GM23338 (cell line): Measurements from ENCODE around the gene KCNMA1. TPM values are rescaled to one million over a fixed set of nuclear protein-coding genes. Genes with fewer than 3 reads are reported as not detected.

Experiments
- ATAC-seq: fragments of 200-7000 bp; cut with Tn5 transposase; 3 replicates; pipeline ENCODE4 v1.9.1; 2020
- DNase-seq: peaks from one replicate; pipeline ENCODE4 v3.0.0-alpha.2; 2015; ENCODE audit warnings: low spot score
- H2AFZ ChIP-seq: fragments of 200-600 bp; sonication (generic); 2 replicates; pipeline ENCODE4 v1.8.0; 2016; ENCODE audit warnings: antibody characterized with exemption, mild to moderate bottlenecking, moderate library complexity
- H3F3A ChIP-seq: fragments of 200-600 bp; sonication (generic); replicated peaks from 2 replicates; pipeline ENCODE4 v1.8.0; 2017; ENCODE audit warnings: antibody characterized with exemption, mixed run types, low read depth
- H3K27ac ChIP-seq: fragments of 200-600 bp; sonication (generic); 2 replicates; pipeline ENCODE4 v1.6.1; 2016; ENCODE audit warnings: low read depth
- H3K27me3 ChIP-seq: fragments of 200-600 bp; sonication (generic); 2 replicates; pipeline ENCODE4 v1.8.0; 2016; ENCODE audit warnings: mild to moderate bottlenecking, mixed run types, moderate library complexity; ENCODE audit not compliant: insufficient read depth
- H3K36me3 ChIP-seq: fragments of 200-600 bp; sonication (generic); 2 replicates; pipeline ENCODE4 v1.8.0; 2016; ENCODE audit warnings: mild to moderate bottlenecking; ENCODE audit not compliant: insufficient read depth
- H3K4me1 ChIP-seq: fragments of 200-600 bp; sonication (generic); 2 replicates; pipeline ENCODE4 v1.8.0; 2016; ENCODE audit warnings: mild to moderate bottlenecking, moderate library complexity; ENCODE audit not compliant: insufficient read depth
- H3K4me2 ChIP-seq: fragments of 200-600 bp; sonication (generic); 2 replicates; pipeline ENCODE4 v1.7.1; 2017; ENCODE audit warnings: mixed run types
- H3K4me3 ChIP-seq: fragments of 200-600 bp; sonication (generic); 2 replicates; pipeline ENCODE4 v1.6.1; 2016; ENCODE audit warnings: mixed run types
- H3K79me2 ChIP-seq: fragments of 200-600 bp; sonication (generic); replicated peaks from 2 replicates; pipeline ENCODE4 v1.8.0; 2017; ENCODE audit warnings: mild to moderate bottlenecking; ENCODE audit not compliant: insufficient read depth
- H3K9me2 ChIP-seq: fragments of 200-600 bp; sonication (generic); 2 replicates; pipeline ENCODE4 v1.8.0; 2017; ENCODE audit not compliant: insufficient read depth
- H4K20me1 ChIP-seq: fragments of 200-600 bp; sonication (generic); replicated peaks from 2 replicates; pipeline ENCODE4 v1.8.0; 2017; ENCODE audit warnings: mild to moderate bottlenecking; ENCODE audit not compliant: insufficient read depth
- H3K27ac Mint-ChIP-seq: 2 replicates; pipeline ENCODE4 v1.8.0; 2020; ENCODE audit warnings: inconsistent platforms, mild to moderate bottlenecking, moderate library complexity, mixed read lengths
- H3K27me3 Mint-ChIP-seq: 3 replicates; pipeline ENCODE4 v1.8.0; 2022; ENCODE audit warnings: low read depth, mild to moderate bottlenecking, moderate library complexity, mixed read lengths, inconsistent platforms; ENCODE audit not compliant: insufficient read depth, poor library complexity
- H3K36me3 Mint-ChIP-seq: 3 replicates; pipeline ENCODE4 v1.8.0; 2021; ENCODE audit warnings: low read depth, mild to moderate bottlenecking, inconsistent platforms, moderate library complexity, mixed read lengths
- H3K4me1 Mint-ChIP-seq: 3 replicates; pipeline ENCODE4 v1.8.0; 2020; ENCODE audit warnings: mild to moderate bottlenecking, inconsistent platforms, mixed read lengths
- H3K4me3 Mint-ChIP-seq: 3 replicates; pipeline ENCODE4 v1.8.0; 2021; ENCODE audit warnings: moderate library complexity, mild to moderate bottlenecking, inconsistent platforms, mixed read lengths
- H3K9me3 Mint-ChIP-seq: 3 replicates; pipeline ENCODE4 v1.8.0; 2020; ENCODE audit warnings: moderate library complexity, mild to moderate bottlenecking, inconsistent platforms, mixed read lengths
- CREB1 ChIP-seq: fragments of 250-450 bp; sonication (Bioruptor Pico); IDR thresholded peaks from 2 replicates; pipeline ENCODE4 v1.5.0; 2020; ENCODE audit warnings: low read depth, mild to moderate bottlenecking, moderate library complexity
- EZH2 ChIP-seq: fragments of 200-600 bp; sonication (generic); IDR thresholded peaks from one replicate; pipeline ENCODE4 v1.8.0; 2017; ENCODE audit warnings: antibody characterized with exemption, mild to moderate bottlenecking, low read depth; ENCODE audit not compliant: unreplicated experiment
- EZH2phosphoT487 ChIP-seq: fragments of 200-600 bp; sonication (generic); IDR thresholded peaks from one replicate; pipeline ENCODE4 v1.8.1; 2018; ENCODE audit warnings: antibody characterized with exemption; ENCODE audit not compliant: unreplicated experiment
- JUNB ChIP-seq: IDR thresholded peaks from one replicate; pipeline ENCODE4 v1.6.1; 2016; ENCODE audit warnings: antibody characterized with exemption; ENCODE audit not compliant: unreplicated experiment
- NANOG ChIP-seq: IDR thresholded peaks from 2 replicates; pipeline ENCODE4 v1.6.1; 2016; ENCODE audit warnings: antibody characterized with exemption, borderline replicate concordance
- POLR2AphosphoS5 ChIP-seq: IDR thresholded peaks from 2 replicates; pipeline ENCODE4 v1.6.1; 2016; ENCODE audit warnings: antibody characterized with exemption, low read depth
- STAT1 ChIP-seq: IDR thresholded peaks from one replicate; pipeline ENCODE4 v1.6.1; 2016; ENCODE audit warnings: antibody characterized with exemption; ENCODE audit not compliant: unreplicated experiment
- ZNF114 ChIP-seq: fragments of 250-450 bp; sonication (Bioruptor Pico); IDR thresholded peaks from 2 replicates; pipeline ENCODE4 v1.5.0; 2020; ENCODE audit warnings: mild to moderate bottlenecking, moderate library complexity
- ZNF331 ChIP-seq: fragments of 250-450 bp; sonication (Bioruptor Pico); IDR thresholded peaks from 2 replicates; pipeline ENCODE4 v1.5.0; 2020; ENCODE audit warnings: low read depth, mild to moderate bottlenecking, moderate library complexity
- polyA plus RNA-seq: library from polyadenylated mRNA; unstranded; fragments of >200 nt; fragmentation: Nextera tagmentation; extraction: Ambion mirVana; gene quantifications from 2 replicates; pipeline ENCODE4 v1.2.1, GENCODE V29; 2016
- total RNA-seq: library from RNA; depleted of rRNA; stranded (reverse); fragments of >200 nt; shearing (Covaris generic); gene quantifications from 2 replicates; pipeline ENCODE4 v1.2.3, GENCODE V29; 2014
- TF ChIP-seq, protein P1 (sequence below): IDR thresholded peaks from 2 replicates; pipeline ENCODE4 v1.6.1; 2016; ENCODE audit warnings: antibody characterized with exemption
- TF ChIP-seq, protein P2 (sequence below), 2 experiments: fragments of 200-600 bp in 1 of 2; sonication (generic) in 1 of 2; conservative IDR thresholded peaks; 2 replicates each; pipeline versions ENCODE4 v1.5.1 to v1.6.1; 2016 to 2017; ENCODE audit warnings: antibody characterized with exemption in 2 of 2, low read depth in 2 of 2, mild to moderate bottlenecking in 2 of 2, moderate library complexity in 1 of 2
- TF ChIP-seq, protein P3 (sequence below): IDR thresholded peaks from one replicate; pipeline ENCODE4 v1.6.1; 2018; ENCODE audit warnings: antibody characterized with exemption; ENCODE audit not compliant: unreplicated experiment
- TF ChIP-seq, protein P4 (sequence below): fragments of 250-450 bp; sonication (Bioruptor Pico); IDR thresholded peaks from 2 replicates; pipeline ENCODE4 v1.5.0; 2020; ENCODE audit warnings: mild to moderate bottlenecking, moderate library complexity

The KCNMA1 gene
- total and polyA plus RNA-seq, 2 experiments from 2014 or later = 8.2 to 9.0 TPM

DNA sequence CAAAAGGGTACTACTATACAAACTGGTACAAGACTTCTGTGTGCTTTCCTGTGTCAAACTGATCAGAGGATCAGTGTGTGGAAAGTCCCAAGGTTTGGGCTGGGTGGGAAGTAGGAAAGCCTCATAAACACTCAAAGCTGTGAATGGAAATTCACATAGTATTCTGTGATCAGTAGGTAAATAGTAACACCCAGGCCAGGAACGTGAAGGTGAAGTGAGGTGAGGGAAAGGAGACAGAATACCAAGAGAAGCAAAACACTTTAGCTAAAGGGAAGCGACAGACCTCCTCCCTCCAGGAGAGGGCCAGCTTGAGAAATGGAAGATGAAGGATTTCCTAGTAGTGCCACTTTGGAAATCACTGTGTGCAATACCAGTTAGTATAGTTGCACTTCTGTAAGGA is 451.9 kb downstream of the KCNMA1 start:
- no peaks in the 10 kb centered on the region for H3K27me3 ChIP-seq
- peaks cover 6% of the 10 kb centered on the region; the same call in 1 of the 2 replicates for H3K4me1 ChIP-seq
- DNase-seq (no peak), ATAC-seq (peak; percentile 48)
- no peaks in the 10 kb centered on the region for H3K36me3 ChIP-seq
- H3K4me2 ChIP-seq = no peak overlapping the region
- Mint-ChIP-seq H3K9me3 (no peaks in the 10 kb centered on the region), H3K27ac (no peak overlapping the region; the same call in 1 of the 2 replicates), H3K27me3 (no peaks in the 10 kb centered on the region), H3K36me3 (no peaks in the 10 kb centered on the region), H3K4me3 (no peak overlapping the region), H3K4me1 (peaks cover 18% of the 10 kb centered on the region)
- H3K9me2 ChIP-seq = no peaks in the 10 kb centered on the region
- H2AFZ ChIP-seq = no peak overlapping the region
- no peak overlapping the region for H3K4me3 ChIP-seq
- H3F3A ChIP-seq = no peaks in the 10 kb centered on the region
- H3K79me2 ChIP-seq = no peaks in the 10 kb centered on the region
- H4K20me1 ChIP-seq = no peaks in the 10 kb centered on the region
- TF ChIP-seq, protein P1, sequence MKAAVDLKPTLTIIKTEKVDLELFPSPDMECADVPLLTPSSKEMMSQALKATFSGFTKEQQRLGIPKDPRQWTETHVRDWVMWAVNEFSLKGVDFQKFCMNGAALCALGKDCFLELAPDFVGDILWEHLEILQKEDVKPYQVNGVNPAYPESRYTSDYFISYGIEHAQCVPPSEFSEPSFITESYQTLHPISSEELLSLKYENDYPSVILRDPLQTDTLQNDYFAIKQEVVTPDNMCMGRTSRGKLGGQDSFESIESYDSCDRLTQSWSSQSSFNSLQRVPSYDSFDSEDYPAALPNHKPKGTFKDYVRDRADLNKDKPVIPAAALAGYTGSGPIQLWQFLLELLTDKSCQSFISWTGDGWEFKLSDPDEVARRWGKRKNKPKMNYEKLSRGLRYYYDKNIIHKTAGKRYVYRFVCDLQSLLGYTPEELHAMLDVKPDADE = no peak
- TF ChIP-seq, protein P2, sequence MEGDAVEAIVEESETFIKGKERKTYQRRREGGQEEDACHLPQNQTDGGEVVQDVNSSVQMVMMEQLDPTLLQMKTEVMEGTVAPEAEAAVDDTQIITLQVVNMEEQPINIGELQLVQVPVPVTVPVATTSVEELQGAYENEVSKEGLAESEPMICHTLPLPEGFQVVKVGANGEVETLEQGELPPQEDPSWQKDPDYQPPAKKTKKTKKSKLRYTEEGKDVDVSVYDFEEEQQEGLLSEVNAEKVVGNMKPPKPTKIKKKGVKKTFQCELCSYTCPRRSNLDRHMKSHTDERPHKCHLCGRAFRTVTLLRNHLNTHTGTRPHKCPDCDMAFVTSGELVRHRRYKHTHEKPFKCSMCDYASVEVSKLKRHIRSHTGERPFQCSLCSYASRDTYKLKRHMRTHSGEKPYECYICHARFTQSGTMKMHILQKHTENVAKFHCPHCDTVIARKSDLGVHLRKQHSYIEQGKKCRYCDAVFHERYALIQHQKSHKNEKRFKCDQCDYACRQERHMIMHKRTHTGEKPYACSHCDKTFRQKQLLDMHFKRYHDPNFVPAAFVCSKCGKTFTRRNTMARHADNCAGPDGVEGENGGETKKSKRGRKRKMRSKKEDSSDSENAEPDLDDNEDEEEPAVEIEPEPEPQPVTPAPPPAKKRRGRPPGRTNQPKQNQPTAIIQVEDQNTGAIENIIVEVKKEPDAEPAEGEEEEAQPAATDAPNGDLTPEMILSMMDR (conservative IDR thresholded peaks at IDR 0.05; ENCODE audit: low read depth in 2 of 2) = no peak
- TF ChIP-seq, protein P3, sequence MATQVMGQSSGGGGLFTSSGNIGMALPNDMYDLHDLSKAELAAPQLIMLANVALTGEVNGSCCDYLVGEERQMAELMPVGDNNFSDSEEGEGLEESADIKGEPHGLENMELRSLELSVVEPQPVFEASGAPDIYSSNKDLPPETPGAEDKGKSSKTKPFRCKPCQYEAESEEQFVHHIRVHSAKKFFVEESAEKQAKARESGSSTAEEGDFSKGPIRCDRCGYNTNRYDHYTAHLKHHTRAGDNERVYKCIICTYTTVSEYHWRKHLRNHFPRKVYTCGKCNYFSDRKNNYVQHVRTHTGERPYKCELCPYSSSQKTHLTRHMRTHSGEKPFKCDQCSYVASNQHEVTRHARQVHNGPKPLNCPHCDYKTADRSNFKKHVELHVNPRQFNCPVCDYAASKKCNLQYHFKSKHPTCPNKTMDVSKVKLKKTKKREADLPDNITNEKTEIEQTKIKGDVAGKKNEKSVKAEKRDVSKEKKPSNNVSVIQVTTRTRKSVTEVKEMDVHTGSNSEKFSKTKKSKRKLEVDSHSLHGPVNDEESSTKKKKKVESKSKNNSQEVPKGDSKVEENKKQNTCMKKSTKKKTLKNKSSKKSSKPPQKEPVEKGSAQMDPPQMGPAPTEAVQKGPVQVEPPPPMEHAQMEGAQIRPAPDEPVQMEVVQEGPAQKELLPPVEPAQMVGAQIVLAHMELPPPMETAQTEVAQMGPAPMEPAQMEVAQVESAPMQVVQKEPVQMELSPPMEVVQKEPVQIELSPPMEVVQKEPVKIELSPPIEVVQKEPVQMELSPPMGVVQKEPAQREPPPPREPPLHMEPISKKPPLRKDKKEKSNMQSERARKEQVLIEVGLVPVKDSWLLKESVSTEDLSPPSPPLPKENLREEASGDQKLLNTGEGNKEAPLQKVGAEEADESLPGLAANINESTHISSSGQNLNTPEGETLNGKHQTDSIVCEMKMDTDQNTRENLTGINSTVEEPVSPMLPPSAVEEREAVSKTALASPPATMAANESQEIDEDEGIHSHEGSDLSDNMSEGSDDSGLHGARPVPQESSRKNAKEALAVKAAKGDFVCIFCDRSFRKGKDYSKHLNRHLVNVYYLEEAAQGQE = no peak
- TF ChIP-seq, protein P4, sequence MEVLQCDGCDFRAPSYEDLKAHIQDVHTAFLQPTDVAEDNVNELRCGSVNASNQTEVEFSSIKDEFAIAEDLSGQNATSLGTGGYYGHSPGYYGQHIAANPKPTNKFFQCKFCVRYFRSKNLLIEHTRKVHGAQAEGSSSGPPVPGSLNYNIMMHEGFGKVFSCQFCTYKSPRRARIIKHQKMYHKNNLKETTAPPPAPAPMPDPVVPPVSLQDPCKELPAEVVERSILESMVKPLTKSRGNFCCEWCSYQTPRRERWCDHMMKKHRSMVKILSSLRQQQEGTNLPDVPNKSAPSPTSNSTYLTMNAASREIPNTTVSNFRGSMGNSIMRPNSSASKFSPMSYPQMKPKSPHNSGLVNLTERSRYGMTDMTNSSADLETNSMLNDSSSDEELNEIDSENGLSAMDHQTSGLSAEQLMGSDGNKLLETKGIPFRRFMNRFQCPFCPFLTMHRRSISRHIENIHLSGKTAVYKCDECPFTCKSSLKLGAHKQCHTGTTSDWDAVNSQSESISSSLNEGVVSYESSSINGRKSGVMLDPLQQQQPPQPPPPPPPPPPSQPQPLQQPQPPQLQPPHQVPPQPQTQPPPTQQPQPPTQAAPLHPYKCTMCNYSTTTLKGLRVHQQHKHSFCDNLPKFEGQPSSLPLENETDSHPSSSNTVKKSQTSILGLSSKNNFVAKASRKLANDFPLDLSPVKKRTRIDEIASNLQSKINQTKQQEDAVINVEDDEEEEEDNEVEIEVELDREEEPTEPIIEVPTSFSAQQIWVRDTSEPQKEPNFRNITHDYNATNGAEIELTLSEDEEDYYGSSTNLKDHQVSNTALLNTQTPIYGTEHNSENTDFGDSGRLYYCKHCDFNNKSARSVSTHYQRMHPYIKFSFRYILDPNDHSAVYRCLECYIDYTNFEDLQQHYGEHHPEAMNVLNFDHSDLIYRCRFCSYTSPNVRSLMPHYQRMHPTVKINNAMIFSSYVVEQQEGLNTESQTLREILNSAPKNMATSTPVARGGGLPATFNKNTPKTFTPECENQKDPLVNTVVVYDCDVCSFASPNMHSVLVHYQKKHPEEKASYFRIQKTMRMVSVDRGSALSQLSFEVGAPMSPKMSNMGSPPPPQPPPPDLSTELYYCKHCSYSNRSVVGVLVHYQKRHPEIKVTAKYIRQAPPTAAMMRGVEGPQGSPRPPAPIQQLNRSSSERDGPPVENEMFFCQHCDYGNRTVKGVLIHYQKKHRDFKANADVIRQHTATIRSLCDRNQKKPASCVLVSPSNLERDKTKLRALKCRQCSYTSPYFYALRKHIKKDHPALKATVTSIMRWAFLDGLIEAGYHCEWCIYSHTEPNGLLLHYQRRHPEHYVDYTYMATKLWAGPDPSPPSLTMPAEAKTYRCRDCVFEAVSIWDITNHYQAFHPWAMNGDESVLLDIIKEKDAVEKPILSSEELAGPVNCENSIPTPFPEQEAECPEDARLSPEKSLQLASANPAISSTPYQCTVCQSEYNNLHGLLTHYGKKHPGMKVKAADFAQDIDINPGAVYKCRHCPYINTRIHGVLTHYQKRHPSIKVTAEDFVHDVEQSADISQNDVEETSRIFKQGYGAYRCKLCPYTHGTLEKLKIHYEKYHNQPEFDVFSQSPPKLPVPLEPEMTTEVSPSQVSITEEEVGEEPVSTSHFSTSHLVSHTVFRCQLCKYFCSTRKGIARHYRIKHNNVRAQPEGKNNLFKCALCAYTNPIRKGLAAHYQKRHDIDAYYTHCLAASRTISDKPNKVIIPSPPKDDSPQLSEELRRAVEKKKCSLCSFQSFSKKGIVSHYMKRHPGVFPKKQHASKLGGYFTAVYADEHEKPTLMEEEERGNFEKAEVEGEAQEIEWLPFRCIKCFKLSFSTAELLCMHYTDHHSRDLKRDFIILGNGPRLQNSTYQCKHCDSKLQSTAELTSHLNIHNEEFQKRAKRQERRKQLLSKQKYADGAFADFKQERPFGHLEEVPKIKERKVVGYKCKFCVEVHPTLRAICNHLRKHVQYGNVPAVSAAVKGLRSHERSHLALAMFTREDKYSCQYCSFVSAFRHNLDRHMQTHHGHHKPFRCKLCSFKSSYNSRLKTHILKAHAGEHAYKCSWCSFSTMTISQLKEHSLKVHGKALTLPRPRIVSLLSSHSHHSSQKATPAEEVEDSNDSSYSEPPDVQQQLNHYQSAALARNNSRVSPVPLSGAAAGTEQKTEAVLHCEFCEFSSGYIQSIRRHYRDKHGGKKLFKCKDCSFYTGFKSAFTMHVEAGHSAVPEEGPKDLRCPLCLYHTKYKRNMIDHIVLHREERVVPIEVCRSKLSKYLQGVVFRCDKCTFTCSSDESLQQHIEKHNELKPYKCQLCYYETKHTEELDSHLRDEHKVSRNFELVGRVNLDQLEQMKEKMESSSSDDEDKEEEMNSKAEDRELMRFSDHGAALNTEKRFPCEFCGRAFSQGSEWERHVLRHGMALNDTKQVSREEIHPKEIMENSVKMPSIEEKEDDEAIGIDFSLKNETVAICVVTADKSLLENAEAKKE = no peak
- TF ChIP-seq EZH2phosphoT487 = no peak
- no peak for TF ChIP-seq NANOG
- TF ChIP-seq EZH2 = no peak
- no peak for TF ChIP-seq ZNF114 (CRISPR knock-in tag)
- TF ChIP-seq ZNF331 (CRISPR knock-in tag) = no peak
- TF ChIP-seq POLR2AphosphoS5 = no peak
- no peak for TF ChIP-seq CREB1 (CRISPR knock-in tag)
- TF ChIP-seq STAT1 = no peak
- no peak for TF ChIP-seq JUNB
- no peak overlapping the region for H3K27ac ChIP-seq
